NK-92 (cell line): ENCODE measurements around the gene LRRC4C.

Experiments used
- DNase-seq: peaks from one replicate; lab custom pipeline; 2025; ENCODE audit not compliant: unreplicated experiment; lab: John Stamatoyannopoulos, UW

LRRC4C gene

GRCh38 chr11:40391679-40392078 lies 1067.8 kb downstream of the LRRC4C start:
- no peak for DNase-seq

- no peak for DNase-seq
Observed at GRCh38 chr11:40388097-40388818, 1071.2 kb downstream of the LRRC4C start.

- no peak for DNase-seq
Observed at GRCh38 chr11:40387240-40387980, 1072.0 kb downstream of the LRRC4C start.

GRCh38 chr11:40384991-40385390 lies 1074.5 kb downstream of the LRRC4C start:
- no peak for DNase-seq

GRCh38 chr11:40381481-40381880 lies 1078.0 kb downstream of the LRRC4C start:
- DNase-seq, result no peak

- DNase-seq, result no peak
Observed at GRCh38 chr11:40380835-40381234, 1078.6 kb downstream of the LRRC4C start.

GRCh38 chr11:40376331-40376730 lies 1083.1 kb downstream of the LRRC4C start:
- no peak for DNase-seq

GRCh38 chr11:40370821-40371616 lies 1088.4 kb downstream of the LRRC4C start:
- no peak for DNase-seq

GRCh38 chr11:40360206-40360798 lies 1099.2 kb downstream of the LRRC4C start:
- DNase-seq, result no peak

- DNase-seq, result no peak
Observed at GRCh38 chr11:40354121-40354520, 1105.3 kb downstream of the LRRC4C start.

- DNase-seq, result no peak
Observed at GRCh38 chr11:40340911-40341310, 1118.5 kb downstream of the LRRC4C start.

- no peak for DNase-seq
Observed at GRCh38 chr11:40338739-40339138, 1120.7 kb downstream of the LRRC4C start.

- DNase-seq, result no peak
Observed at GRCh38 chr11:40338062-40338461, 1121.4 kb downstream of the LRRC4C start.

GRCh38 chr11:40337118-40337517 lies 1122.3 kb downstream of the LRRC4C start:
- no peak for DNase-seq

- DNase-seq, result no peak
Observed at GRCh38 chr11:40328890-40329614, 1130.4 kb downstream of the LRRC4C start.

- DNase-seq, result no peak
Observed at GRCh38 chr11:40323241-40323640, 1136.2 kb downstream of the LRRC4C start.

GRCh38 chr11:40321537-40321936 lies 1137.9 kb downstream of the LRRC4C start:
- no peak for DNase-seq

- DNase-seq, result no peak
Observed at GRCh38 chr11:40316171-40316570, 1143.3 kb downstream of the LRRC4C start.

- no peak for DNase-seq
Observed at GRCh38 chr11:40315122-40315521, 1144.3 kb downstream of the LRRC4C start.

- DNase-seq, result no peak
Observed at GRCh38 chr11:40314327-40314726, 1145.1 kb downstream of the LRRC4C start.
